Activated CD4-positive, alpha-beta memory T cell treated with anti-CD3 and anti-CD28 coated beads, Interleukin-2, amount 10 ng/mL, durations not matched to agents 7 days and 5 days (primary cell): Measurements from ENCODE around the gene RSU1. TPM values are rescaled to one million over a fixed set of nuclear protein-coding genes. Genes with fewer than 3 reads are reported as not detected.

Experiments used
- CTCF ChIA-PET: fragments of 350-600 bp; sonication (Branson Sonifier 250); formaldehyde crosslinking; loops from one replicate; lab custom pipeline; 2021; ENCODE audit warnings: antibody characterized with exemption, inconsistent platforms; lab: Charles Lee
- POLR2A ChIA-PET: fragments of 350-600 bp; sonication (Branson Sonifier 250); formaldehyde crosslinking; loops from one replicate; lab custom pipeline; 2021; ENCODE audit warnings: antibody characterized with exemption; lab: Charles Lee
- DNase-seq: peaks from one replicate; pipeline ENCODE4 v3.0.0-alpha.2; 2020
- H3K27ac Mint-ChIP-seq: one replicate; pipeline ENCODE4 v1.8.0; 2021; ENCODE audit warnings: mild to moderate bottlenecking, mixed read lengths
- H3K27me3 Mint-ChIP-seq: one replicate; pipeline ENCODE4 v1.8.0; 2021; ENCODE audit warnings: mixed read lengths
- H3K36me3 Mint-ChIP-seq: one replicate; pipeline ENCODE4 v1.8.0; 2021; ENCODE audit warnings: low read depth, mixed read lengths
- H3K4me1 Mint-ChIP-seq: one replicate; pipeline ENCODE4 v1.8.0; 2021; ENCODE audit warnings: mixed read lengths
- H3K4me3 Mint-ChIP-seq: one replicate; pipeline ENCODE4 v1.8.0; 2021; ENCODE audit warnings: mild to moderate bottlenecking, mixed read lengths
- H3K9me3 Mint-ChIP-seq: one replicate; pipeline ENCODE4 v1.8.0; 2021; ENCODE audit warnings: mixed read lengths
- total RNA-seq, 2 experiments: library from RNA; stranded (reverse); gene quantifications; one replicate each; pipeline ENCODE4 v1.2.3, GENCODE V29; 2021

Gene RSU1
- total RNA-seq, 2 experiments from 2014 or later, result 74.3 to 74.9 TPM

- Mint-ChIP-seq H3K4me3 (no peak overlapping the region), H3K9me3 (no peaks in the 10 kb centered on the region), H3K27ac (no peak overlapping the region), H3K27me3 (peaks cover 17% of the 10 kb centered on the region), H3K4me1 (peaks cover 1% of the 10 kb centered on the region), H3K36me3 (no peaks in the 10 kb centered on the region)
- CTCF ChIA-PET, result interaction anchor here (0.6 to 2.5 kb wide), 6 partner anchors 18 to 642 kb away, joined by 3 to 11 read pairs (median 4); no protein-coding TSS in a partner anchor
- no peak for DNase-seq
- POLR2A ChIA-PET, result interaction anchor here (0.6 kb wide), 1 partner anchor 276 kb away, joined by 3 read pairs; no protein-coding TSS in a partner anchor
These were observed 272.6 kb downstream of the RSU1 start for GRCh38 chr10:16544591-16544990.

DNA sequence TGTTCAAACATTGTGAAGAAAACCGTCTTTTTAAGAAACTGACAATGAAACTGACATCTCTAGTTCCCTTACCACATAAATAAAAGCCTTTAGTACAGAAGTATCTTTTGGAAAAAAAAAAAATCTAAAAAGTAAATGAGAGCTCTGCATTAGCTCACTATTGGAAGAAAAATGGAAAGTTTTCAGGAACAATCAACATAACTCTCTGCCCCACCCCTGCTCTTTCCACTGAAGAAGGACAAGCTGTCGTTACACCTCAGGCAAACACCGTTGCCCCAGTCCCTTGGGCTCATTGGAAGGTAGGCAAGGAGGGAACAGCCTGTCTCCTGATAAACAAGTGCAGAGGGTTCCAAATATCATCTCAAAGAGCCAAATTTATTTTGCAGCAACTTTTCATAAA lies 273.1 kb downstream of the RSU1 start:
- Mint-ChIP-seq H3K4me1 (peaks cover 1% of the 10 kb centered on the region), H3K27ac (no peak overlapping the region), H3K9me3 (no peaks in the 10 kb centered on the region), H3K27me3 (peaks cover 18% of the 10 kb centered on the region), H3K36me3 (no peaks in the 10 kb centered on the region), H3K4me3 (no peak overlapping the region)
- ChIA-PET CTCF (interaction anchor here (0.7 to 2.5 kb wide), 4 partner anchors 17 to 641 kb away, joined by 3 to 11 read pairs (median 4); no protein-coding TSS in a partner anchor), POLR2A (interaction anchor here (0.6 kb wide), 1 partner anchor 276 kb away, joined by 3 read pairs; no protein-coding TSS in a partner anchor)
- no peak for DNase-seq
